ENCODE measurements around the gene GOLGB1.

GOLGB1 gene

GRCh38 chr3:121629601-121630000, 119.9 kb downstream of the GOLGB1 start:
- H3K4me3 ChIP-seq (ENCODE audit: low read depth, low read length): no peak overlapping the region
- TF ChIP-seq CTCF (IDR thresholded peaks at IDR 0.05; ENCODE audit: borderline replicate concordance, insufficient read depth, low read depth, low read length): no peak

- H3K4me3 ChIP-seq (ENCODE audit: low read depth, low read length): no peak overlapping the region
- TF ChIP-seq CTCF (IDR thresholded peaks at IDR 0.05; ENCODE audit: borderline replicate concordance, insufficient read depth, low read depth, low read length): no peak
Measured at GRCh38 chr3:121627622-121628021, 121.9 kb downstream of the GOLGB1 start.

DNA sequence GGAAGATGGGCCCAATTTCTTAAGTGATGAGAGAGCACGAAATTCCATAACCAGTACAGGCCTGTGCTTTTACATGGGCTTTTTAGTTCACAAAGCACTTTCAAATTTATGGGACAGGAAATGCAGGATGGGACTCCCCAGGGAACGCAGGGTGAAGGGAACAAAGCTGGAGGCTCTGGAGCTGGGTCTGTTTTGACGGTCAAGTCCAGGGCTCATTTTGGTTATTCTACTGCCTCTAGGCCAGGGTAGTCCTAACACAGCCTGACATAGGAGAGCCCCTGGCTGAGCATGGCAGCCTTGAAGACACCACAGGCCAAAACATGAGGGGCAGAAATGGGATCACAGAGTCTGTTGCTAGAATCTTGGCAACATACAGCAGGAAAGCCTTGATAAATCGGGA, 122.3 kb downstream of the GOLGB1 start:
- H3K4me3 ChIP-seq (ENCODE audit: low read depth, low read length): no peak overlapping the region
- TF ChIP-seq CTCF (IDR thresholded peaks at IDR 0.05; ENCODE audit: borderline replicate concordance, insufficient read depth, low read depth, low read length): no peak

DNA sequence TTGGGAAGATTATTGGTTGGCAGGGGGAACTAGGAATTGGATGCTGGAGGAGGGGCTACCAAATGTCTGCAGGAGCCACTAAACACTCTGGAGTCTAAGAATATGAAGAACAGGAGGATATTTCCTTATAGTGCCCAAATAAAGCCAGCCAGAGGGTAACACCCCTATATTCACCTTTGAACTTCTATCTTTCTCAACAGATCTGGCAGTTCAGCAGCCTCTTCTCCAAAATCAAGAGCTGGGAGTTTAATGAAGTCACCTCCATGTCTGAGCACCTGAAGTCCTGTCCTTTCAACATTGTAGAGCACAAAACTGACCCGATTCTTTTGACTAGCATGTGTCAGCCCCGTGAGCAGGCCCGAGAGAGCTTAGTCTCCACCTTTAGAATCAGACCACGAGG, 123.0 kb downstream of the GOLGB1 start:
- no peak overlapping the region for H3K4me3 ChIP-seq (ENCODE audit: low read depth, low read length)
- TF ChIP-seq CTCF (IDR thresholded peaks at IDR 0.05; ENCODE audit: borderline replicate concordance, insufficient read depth, low read depth, low read length): no peak

GRCh38 chr3:121624147-121624899, 125.2 kb downstream of the GOLGB1 start:
- H3K4me3 ChIP-seq (ENCODE audit: low read depth, low read length): no peak overlapping the region
- no peak for TF ChIP-seq CTCF (IDR thresholded peaks at IDR 0.05; ENCODE audit: borderline replicate concordance, insufficient read depth, low read depth, low read length)

DNA sequence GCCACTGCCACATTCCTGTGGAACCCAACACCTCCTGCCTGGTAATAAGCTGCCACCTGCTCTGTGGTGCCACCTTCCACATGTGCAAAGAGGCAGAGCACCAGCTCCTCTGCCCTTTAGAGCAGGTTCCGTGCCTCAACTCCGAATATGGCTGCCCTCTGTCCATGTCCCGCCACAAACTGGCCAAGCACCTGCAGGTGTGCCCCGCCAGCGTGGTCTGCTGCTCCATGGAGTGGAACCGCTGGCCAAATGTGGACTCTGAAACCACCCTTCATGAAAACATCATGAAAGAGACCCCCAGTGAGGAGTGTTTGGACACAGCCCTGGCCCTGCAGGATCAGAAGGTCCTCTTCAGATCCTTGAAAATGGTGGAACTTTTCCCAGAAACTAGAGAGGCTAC, 128.1 kb downstream of the GOLGB1 start:
- H3K4me3 ChIP-seq (ENCODE audit: low read depth, low read length): no peak overlapping the region
- no peak for TF ChIP-seq CTCF (IDR thresholded peaks at IDR 0.05; ENCODE audit: borderline replicate concordance, insufficient read depth, low read depth, low read length)

- no peak overlapping the region for H3K4me3 ChIP-seq (ENCODE audit: low read depth, low read length)
- TF ChIP-seq CTCF (IDR thresholded peaks at IDR 0.05; ENCODE audit: borderline replicate concordance, insufficient read depth, low read depth, low read length): no peak
Measured at GRCh38 chr3:121619691-121620090, 129.8 kb downstream of the GOLGB1 start.

Measured in GM12875 (cell line).